GM19395 (cell line): ENCODE measurements around the gene NAGLU.
"Not testable (repeated sequence)": the region's sequence is repeated elsewhere in the genome, so short reads cannot be mapped to it uniquely, and the experiment has no call there.

ENCODE experiments used
- ATAC-seq: cut with Tn5 transposase; IDR thresholded peaks from one replicate; pipeline ENCODE4 v1.9.1; 2021; ENCODE audit warnings: mild to moderate bottlenecking, moderate library complexity; ENCODE audit not compliant: unreplicated experiment

The NAGLU gene

GRCh38 chr17:42520540-42520951, 15.5 kb upstream of the NAGLU start:
- no peak for ATAC-seq

- no peak for ATAC-seq
Observed at GRCh38 chr17:42521036-42521435, 15.0 kb upstream of the NAGLU start.

- ATAC-seq = no peak
Observed at GRCh38 chr17:42521666-42522262, 14.3 kb upstream of the NAGLU start.

- ATAC-seq = no peak
Observed at GRCh38 chr17:42522263-42522790, 13.7 kb upstream of the NAGLU start.

GRCh38 chr17:42522798-42523278, 13.2 kb upstream of the NAGLU start:
- ATAC-seq = no peak

GRCh38 chr17:42525221-42525620, 10.8 kb upstream of the NAGLU start:
- no peak for ATAC-seq

GRCh38 chr17:42526031-42526444, 10.0 kb upstream of the NAGLU start:
- ATAC-seq = no peak

GRCh38 chr17:42527932-42528331, 8.1 kb upstream of the NAGLU start:
- no peak for ATAC-seq

GRCh38 chr17:42529061-42529460, 7.0 kb upstream of the NAGLU start:
- ATAC-seq = no peak

- ATAC-seq = no peak
Observed at GRCh38 chr17:42530952-42531454, 5.0 kb upstream of the NAGLU start.

- ATAC-seq = no peak
Observed at GRCh38 chr17:42531455-42532354, 4.3 kb upstream of the NAGLU start.

GRCh38 chr17:42535155-42536047, 640 bp upstream of the NAGLU start:
- peak; percentile 12 for ATAC-seq

GRCh38 chr17:42536372-42537155, 523 bp downstream of the NAGLU start:
- peak; percentile 56 for ATAC-seq

GRCh38 chr17:42537156-42537805, 1.2 kb downstream of the NAGLU start:
- no peak for ATAC-seq

- ATAC-seq = no peak
Observed at GRCh38 chr17:42537826-42538451, 1.9 kb downstream of the NAGLU start.

GRCh38 chr17:42538482-42538881, 2.4 kb downstream of the NAGLU start:
- ATAC-seq = no peak

- not testable (repeated sequence) for ATAC-seq
Observed at GRCh38 chr17:42540558-42540957, 4.5 kb downstream of the NAGLU start.

- ATAC-seq = no peak
Observed at GRCh38 chr17:42541041-42541833, 5.2 kb downstream of the NAGLU start.
